NOMO-1 (cell line): ENCODE measurements around the gene IL1RL2.

Experiments used
- DNase-seq, 2 experiments: peaks; one replicate each; lab custom pipeline; 2025; ENCODE audit not compliant: unreplicated experiment in 2 of 2; lab: John Stamatoyannopoulos, UW

IL1RL2 gene

DNA sequence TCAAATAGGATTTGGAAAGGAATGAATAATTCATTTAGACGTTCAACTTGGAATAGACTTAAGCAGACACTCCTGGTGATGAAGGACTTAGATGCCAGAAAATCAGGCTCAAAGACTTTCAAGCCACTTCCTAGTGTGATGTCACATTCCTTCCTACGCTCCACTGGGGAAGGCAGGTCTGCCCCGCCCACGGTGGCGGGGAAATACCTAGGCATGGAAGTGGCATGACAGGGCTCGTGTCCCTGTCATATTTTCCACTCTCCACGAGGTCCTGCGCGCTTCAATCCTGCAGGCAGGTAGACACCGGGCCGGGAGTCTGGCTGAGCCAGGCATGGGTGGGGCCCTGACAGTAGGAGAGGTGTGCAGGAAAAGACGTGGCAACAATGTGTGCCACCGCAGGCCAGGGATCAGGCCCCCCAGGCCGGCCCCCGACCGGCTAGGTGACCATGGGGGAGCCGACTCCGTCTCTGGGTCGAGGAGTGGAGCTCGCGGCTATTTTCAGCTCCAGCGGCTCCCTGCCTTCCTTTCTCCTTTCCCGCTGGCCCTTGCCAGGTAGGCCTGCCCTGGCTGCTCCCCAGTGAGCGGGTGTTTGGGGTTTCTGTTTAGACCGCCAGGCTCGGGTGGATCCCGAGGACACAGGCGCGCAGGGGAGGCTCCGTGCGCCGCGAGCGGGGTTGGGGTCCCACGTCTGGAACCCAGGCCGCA is at the start of gene IL1RL2:
Gene IL1RL2 (plus strand): TSS at position 233 of the 705 bp plus-strand sequence. CDS start 845 bp downstream, outside the sequence.
- no peak for DNase-seq

DNA sequence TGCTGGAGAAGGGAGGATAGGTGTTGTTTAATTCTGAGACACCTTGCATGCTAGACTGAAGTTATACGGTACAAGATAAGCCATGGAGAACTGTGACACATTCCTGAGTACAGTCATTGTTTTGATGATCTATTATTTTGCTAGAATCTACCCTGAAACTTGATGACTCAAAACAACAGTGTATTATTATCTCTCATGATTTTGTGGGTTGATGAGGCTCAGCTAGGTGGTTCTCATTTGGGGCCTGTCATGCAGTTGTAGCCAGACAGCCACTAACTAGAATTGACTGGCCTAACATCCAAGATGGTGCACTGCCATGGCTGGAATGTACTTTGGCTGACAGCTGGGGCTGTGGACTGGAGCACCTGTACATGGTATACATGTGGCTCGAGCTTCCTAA is 49.7 kb upstream of the IL1RL2 start:
- no peak for DNase-seq

DNA sequence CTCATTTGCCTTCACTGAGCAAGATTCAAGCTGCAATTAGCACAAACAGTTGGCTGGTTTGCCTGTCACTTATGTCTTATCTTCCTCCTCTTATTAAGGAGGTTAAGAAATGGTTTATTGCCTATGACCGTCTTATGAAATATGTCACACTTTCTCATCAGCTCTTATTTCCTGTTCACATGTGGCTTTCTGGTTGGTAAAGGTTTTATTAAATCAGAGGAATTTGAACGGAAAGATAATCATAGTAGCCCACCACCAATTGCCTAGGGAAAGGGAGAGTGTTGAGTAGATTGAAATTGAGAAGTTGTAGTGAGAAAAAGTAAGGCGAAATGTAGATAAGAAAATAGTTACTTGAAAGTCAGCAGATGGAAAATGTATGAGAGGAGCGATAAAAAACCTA is 48.5 kb upstream of the IL1RL2 start:
- peak; percentile 44 to 88 for DNase-seq

DNA sequence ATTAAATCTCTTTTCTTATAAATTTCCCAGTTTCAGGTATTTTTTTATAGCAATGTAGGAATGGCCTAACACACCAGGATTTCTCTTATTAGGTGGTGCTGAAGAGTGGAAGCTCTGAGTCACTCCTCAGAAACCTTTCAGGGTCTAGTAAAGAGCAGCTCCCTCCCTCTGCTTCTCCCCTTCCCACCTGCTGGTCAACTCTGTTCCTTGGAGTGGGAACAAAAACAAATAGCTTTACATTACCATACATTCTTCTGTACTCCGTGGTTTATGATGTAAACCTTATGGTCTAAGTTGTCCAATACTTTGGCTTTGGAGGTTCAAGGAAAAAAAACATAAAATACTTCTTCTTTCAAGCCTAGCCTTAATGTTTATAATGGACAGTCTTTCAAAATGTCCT is 47.0 kb upstream of the IL1RL2 start:
- no peak for DNase-seq

DNA sequence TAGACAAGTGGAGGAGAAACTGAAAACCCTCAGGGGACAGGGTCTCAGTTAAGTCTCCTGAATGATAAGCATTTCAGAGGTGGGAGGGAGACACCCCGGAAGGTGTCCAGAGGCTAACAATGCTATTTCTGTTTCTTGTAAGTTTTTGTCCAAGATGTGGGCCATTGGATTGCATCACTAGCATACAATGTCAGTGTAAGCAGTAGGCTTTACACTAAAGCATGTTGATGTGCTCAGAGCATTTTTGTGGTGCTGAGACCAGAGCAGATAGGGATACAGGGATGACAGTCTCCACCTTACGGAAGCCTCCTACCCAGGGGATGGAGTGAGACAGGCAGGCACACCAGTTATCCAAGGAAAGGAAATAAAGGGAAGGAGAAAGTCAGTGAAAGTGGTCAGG is 46.4 kb upstream of the IL1RL2 start:
- DNase-seq, result no peak

DNA sequence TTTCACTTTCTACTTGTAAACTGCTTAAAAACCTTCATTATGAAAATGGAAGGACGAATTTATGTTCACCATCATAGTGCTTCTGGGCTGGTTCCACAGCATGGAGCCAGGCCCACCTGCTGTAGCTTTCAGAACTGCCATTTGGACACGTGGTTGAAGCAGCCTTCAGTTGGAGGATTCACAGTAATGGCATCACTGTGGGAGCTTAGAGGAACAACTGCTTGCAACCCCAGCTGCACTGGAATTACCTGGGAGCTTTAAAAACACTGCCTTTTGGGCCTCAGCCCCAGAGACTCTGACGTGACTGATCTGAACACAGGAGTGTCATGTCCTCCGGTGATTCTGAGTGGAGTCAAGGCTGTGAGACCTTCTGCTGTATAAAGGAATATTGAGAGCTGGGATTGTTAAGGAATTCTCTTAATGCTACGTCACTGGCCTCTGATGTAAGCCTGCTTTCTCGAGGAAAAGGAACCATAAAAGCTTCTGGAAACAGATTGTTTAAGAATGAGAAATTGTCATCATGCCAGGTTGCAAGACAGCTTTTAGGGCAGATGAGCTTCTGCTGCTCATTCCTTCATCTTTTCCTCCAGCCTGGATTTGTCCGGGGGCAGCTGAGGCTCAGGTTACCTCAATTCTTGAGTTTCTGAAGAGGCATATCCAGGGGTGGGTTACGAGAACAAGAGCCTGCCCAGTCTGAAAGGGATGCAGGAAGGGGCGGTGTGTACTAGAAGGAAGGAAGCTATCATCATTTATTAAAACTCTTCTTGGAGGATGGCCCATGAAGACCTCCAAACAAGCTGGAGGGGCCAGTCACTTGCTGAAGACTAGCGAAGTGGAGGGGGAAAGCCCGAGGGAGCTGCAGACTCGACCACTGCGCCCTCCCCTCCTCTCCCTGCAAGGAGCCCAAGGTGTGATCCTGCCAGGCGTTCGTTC is 45.5 kb upstream of the IL1RL2 start:
- no peak for DNase-seq

DNA sequence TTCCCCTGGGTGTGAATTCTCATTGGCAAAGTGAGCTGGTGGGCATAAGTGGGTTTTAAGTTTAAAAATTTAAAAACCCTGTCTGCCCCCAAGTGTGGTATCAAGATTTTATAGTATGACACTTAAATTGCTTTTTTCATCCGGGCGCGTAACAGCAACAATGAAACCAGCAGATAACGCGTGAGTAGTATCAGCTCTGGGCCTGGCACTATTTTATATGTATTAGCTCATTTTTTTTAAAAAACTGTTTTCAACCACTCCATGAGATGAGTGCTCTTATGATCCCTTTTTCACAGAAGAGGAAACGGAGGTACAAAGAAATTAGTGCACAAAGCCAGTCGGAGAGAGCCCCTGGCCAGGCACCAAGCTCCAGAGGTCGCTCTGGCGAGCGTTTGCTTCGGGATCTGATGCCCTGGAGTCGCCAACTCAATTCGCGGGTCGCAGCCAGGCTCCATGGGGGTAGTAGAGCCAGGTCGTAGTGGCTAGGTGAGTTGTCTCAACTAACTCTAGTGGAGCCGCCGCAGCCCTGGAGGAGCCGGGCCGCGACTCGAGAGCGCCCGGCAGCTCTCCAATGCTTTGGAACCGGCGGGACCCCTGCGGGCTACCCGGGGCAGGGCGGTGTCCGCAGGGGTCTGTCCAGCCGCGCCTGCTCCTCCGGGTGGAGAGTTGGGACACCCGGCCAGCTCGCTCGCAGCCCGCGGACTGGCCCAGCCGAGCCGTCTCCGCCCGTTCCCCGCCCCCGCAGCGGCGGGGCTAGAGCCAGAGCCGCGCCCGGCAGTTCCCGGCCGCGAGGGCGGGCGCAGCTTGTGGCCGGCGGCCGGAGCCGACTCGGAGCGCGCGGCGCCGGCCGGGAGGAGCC is 44.6 kb upstream of the IL1RL2 start, which contains the start of gene IL1R1:
Gene IL1R1 (plus strand): TSS at position 777 of the 859 bp plus-strand sequence. CDS start 14,979 bp downstream, outside the sequence.
- peak; percentile 21 to 48 for DNase-seq

DNA sequence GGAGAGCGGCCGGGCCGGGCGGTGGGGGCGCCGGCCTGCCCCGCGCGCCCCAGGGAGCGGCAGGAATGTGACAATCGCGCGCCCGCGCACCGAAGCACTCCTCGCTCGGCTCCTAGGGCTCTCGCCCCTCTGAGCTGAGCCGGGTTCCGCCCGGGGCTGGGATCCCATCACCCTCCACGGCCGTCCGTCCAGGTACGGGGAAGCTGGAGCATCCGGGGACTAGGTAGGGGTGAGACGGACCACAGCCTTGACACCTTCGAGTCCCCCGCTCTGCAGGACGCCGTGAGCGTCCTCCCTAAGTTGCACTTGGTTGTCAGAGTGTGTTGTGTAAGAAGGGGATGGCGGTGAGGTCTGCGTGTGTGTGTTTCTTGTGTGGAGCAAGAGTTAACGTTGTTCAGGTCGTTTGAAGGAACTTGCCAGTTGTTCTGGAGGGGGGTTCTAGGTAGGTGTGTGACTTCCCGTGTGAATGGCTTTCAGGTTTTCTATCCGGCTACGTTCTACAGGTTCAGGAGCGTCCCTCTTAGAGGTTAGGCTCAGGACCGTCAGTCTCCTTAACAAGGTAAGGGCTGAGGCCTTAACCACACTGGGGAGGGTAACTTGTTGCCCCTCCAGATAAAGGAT is 43.9 kb upstream of the IL1RL2 start:
- DNase-seq, result peak; percentile 45 to 48

DNA sequence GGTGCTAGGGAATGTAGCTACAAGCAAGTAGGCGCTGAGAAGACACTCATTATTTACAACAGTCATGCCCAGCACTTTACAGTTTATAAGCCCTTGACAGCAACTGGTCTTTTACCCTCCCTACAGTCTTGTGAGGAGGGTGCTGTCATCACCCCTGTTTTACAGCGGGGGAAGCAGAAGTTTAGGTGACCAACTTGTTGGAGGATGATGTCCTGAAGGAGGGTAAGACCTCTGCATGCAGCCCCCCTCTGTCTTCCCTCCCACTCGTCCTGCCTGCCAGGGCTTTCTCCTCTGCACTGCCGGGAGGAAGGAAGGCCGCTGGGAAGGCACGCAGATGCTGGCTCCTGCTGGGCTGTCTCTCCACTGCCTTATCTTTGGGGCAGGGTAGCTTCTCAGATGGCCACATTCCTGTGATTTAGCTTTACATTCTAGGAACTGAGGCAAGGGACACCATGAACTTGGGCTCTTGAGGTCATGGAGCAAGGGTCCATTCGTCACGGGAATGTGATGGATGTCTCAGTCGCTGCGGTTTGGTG is 43.3 kb upstream of the IL1RL2 start:
- DNase-seq, result no peak

DNA sequence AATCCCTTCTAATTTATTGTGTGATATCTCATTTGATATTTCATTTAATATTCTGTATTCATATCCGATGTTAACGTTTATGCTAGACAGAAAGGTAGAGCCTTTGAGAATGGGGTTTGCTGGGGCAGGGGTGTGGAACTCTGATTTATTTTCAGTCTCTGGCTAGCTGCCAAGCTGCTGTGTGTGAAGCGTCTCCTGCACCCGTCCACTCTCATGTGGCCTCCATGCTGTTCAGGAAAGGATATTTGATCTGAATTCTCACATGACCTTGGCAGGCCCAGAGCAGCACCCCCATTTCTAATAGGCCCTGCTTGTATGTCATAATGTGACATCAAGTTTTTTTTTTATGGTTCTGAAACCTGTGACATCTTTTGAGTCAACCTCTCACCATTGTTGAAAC is 42.7 kb upstream of the IL1RL2 start:
- DNase-seq, result no peak

DNA sequence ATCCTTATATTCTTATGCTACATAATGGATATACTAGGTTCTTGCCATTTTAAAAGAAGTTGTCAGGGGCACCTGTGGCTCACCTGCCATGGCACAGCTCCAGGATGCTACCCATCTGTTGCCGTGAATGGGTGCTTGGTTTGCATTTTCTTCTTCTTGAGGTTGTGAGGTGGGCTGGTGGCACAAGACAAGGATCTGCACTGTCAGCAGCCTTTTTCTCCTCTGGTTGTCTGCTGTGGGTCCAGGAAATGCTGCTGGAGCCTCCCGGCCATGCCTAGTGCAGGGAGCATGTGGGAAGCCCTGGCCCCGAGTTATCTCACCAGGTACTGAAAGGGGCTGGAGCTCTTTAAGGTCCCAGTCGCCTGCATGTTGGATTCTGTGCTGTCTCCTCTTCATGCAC is 41.7 kb upstream of the IL1RL2 start:
- no peak for DNase-seq

DNA sequence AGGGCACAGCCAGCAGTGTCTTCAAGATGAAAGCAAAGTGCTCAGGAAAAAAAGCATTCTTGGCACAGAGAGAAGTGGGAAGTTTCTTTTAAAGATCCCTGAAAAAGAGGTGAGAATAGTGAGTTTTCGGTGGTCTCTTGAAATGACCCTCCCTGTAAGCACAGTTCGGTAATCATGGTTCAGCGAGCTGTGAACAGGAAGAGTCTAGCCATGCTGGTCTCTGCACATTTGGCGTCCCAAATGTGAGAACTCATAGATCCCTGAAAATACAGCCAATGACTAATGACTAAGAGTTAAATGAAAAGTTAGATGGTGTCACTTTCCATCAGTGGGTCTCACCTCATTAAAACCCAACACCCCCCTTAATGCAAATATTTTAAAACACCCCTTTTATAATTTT is 40.9 kb upstream of the IL1RL2 start:
- DNase-seq, result no peak

DNA sequence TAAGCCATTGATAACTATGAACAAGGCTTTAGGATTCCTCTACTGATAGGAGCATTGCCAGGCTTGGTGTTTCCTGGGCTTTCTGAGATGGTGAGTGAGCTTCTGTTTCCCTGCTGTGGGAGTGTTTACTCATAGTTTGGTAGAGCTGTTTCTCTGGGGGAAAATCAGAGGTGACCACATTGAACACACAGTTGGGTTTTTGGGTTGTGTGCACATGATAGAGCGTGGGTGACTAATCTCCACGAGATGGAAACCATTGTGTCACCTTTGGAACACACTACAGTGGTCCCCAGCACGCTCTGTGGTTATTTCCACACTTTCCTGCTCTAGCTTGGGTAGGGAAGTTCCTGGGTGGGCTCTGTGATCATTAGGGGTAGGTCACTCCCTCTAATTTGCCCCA is 38.9 kb upstream of the IL1RL2 start:
- no peak for DNase-seq

DNA sequence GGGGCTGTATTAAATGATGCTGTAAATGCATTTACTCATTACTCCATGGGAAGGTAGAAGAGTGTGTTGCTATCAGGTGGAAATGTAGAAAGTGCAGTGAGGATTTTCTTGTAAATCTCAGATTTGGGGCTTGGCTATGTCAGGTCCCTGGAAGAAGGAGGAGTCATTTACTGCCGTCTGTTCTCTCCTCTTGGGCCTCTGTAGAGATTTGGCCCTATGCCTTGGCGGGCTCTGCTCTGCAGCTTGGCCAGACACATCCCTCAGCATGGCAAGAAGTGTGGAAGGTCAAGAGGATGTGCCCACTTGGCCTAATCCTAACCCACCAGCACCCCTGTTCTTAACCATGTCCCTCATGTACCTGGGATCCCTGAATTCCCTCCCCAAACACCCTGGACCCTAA is 37.6 kb upstream of the IL1RL2 start:
- no peak for DNase-seq

DNA sequence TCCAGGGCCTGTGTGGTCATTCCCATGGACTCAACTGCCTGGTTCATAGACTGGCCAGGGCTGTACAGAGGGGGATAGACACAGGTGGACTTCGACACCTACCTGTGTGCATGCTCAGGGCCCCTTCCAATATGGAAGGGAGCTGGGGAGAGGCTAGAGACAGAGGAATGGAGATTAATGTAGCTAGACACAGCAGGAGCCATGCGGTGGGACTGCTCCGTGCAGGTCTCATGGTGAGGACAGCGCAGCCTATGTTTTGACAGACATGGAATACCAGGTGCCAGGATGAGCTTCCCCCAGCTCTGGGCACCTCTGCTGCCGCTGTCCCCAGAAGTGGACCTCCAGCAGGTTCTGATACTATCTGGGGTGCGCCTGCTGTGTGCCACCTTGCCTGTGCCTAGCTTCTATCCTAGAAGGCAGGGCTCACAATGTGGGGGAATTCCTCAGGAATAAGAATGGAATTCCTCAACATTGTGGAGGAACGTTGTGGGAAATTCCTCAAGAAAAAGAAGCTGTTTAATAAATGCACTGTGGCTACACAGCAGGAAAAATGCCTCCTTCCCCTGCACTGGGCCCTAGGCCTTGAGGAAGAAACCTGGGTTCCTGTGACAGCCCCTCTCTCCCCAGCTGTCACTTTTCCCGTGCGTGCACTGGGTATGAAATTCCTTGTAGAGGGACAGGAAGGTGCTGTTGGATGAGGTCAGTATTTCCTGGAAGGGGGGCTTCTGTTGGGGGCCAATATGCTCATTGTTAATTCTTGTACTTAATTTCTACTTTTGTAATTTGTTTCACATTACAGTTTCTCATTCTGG is 37.0 kb upstream of the IL1RL2 start:
- no peak for DNase-seq

DNA sequence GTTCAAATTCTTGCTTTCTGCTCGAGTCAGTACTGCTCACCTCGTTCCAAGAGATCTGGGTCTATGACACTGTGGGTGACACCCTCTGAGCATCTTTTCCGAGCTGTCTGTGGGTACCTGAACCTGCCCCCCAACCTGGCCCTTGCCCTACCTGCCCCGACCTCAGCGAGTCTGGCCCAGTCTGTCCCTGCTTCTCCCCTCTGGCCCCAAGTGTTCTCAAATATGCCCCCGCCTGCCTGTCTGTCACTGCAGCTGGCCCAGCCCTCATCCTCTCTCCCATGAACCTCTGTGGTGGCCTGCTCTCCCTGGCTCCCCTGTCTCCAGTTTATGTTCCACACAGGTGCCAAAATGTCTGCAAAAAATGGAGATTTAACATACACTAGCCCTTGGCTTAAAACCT is 32.5 kb upstream of the IL1RL2 start:
- DNase-seq, result no peak

DNA sequence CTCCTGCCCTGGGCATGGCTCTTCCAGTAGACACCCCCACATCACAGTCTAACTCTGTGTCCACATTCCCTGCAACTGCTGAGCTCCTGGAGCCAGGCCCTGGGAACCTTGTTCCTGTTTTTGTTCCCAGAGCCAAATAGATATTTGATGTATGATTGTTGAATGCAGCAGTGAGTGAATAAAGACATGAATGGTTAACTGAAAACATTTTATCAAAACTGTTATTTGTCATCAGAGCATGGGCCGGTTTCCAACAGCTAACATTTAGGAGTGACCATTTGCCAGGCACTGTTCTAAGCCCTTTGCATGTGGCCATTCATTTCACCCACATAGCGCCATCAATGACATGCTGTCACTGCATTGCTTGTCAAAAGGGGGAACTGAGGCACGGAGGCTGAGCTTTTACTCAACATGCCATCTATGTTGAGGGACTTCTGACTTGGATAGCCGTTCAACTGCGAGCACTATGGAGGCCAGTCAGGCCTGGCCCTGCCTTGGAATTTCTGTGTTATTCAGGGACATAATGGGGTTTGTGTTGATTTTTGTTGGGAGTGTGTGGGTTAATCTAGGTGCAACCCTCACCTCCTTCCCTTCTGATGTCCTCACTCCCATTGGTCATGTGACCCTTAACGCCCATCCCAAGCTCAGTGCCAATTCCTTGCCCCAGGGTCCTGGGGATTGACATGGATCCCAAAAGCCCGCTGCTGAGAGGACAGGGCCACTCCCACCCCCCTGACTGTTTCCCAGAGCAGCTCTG is 31.7 kb upstream of the IL1RL2 start:
- no peak for DNase-seq

DNA sequence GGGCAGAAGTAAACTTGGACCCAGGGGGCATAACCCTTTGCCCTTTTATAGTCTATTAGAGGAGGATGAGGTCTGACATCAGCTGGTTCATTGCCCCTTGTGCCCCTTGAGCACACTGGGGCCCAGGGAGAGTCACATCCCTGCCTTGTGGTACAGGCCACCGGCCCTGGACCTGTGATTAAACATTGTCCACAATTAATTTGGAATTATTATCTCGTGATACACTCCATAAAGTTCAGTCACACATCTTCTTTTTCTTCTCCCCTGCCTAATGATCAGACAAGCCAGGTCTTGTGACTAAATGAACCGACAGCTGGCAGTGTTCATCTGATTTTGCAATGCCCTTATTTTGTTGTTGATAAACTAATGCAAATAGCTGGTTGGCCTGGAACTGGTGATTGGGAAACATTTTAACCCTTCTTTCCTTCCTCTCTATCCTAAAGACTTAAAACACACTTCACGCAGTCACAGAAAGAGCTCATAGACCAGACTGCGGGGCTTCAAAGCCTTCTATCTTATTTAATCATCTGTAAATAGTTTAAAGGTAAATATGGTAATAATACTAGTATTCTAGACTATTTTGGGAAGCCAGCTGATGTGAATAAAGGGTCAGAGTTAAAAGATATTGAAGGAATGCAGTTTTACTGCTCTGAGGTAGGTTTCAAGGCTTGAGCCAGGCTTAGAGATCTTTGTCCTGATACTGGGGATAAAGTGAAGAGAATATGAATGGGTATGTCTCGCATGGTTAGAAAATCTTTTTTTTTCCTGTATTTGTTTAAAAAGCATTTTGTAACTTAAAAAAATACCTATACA is 30.9 kb upstream of the IL1RL2 start:
- peak; percentile 8 to 49 for DNase-seq
